Activated naive CD4-positive, alpha-beta T cell treated with anti-CD3 and anti-CD28 coated beads for 36 hours (primary cell): Measurements from ENCODE around the gene HPSE2. TPM values are rescaled to one million over a fixed set of nuclear protein-coding genes. Genes with fewer than 3 reads are reported as not detected.
"Not testable (repeated sequence)": the region's sequence is repeated elsewhere in the genome, so short reads cannot be mapped to it uniquely, and the experiment has no call there.

Experiments
- CTCF ChIA-PET: fragments of 350-600 bp; sonication (Branson Sonifier 250); formaldehyde crosslinking; loops from one replicate; lab custom pipeline; 2021; ENCODE audit warnings: antibody characterized with exemption; lab: Charles Lee
- DNase-seq: peaks from one replicate; pipeline ENCODE4 v3.0.0-alpha.2; 2020
- H3K27ac Mint-ChIP-seq: one replicate; pipeline ENCODE4 v1.8.0; 2021; ENCODE audit warnings: mild to moderate bottlenecking, mixed read lengths
- H3K27me3 Mint-ChIP-seq: one replicate; pipeline ENCODE4 v1.8.0; 2021; ENCODE audit warnings: low read depth, mixed read lengths
- H3K36me3 Mint-ChIP-seq: one replicate; pipeline ENCODE4 v1.8.0; 2021; ENCODE audit warnings: low read depth, mixed read lengths
- H3K4me1 Mint-ChIP-seq: one replicate; pipeline ENCODE4 v1.8.0; 2021; ENCODE audit warnings: low read depth, mixed read lengths
- H3K4me3 Mint-ChIP-seq: one replicate; pipeline ENCODE4 v1.8.0; 2021; ENCODE audit warnings: mild to moderate bottlenecking, moderate library complexity, mixed read lengths
- H3K9me3 Mint-ChIP-seq: one replicate; pipeline ENCODE4 v1.8.0; 2021; ENCODE audit warnings: mixed read lengths
- intact Hi-C: fragments of 100-400 bp; cut with micrococcal nuclease; formaldehyde crosslinking; loops from one replicate; pipeline ENCODE4 v1.15.1; 2023
- total RNA-seq, 2 experiments: library from RNA; stranded (reverse); gene quantifications; one replicate each; pipeline ENCODE4 v1.2.3, GENCODE V29; 2021

Gene HPSE2
- total RNA-seq, 2 experiments from 2014 or later, result not detected

- Mint-ChIP-seq H3K4me1 (no peaks in the 10 kb centered on the region), H3K27ac (no peak overlapping the region), H3K4me3 (no peak overlapping the region), H3K9me3 (no peaks in the 10 kb centered on the region), H3K36me3 (no peaks in the 10 kb centered on the region), H3K27me3 (peaks cover 14% of the 10 kb centered on the region)
- intact Hi-C loops, result no loop called here
- DNase-seq, result no peak
- CTCF ChIA-PET, result no interaction called here
These were observed 659.6 kb downstream of the HPSE2 start for GRCh38 chr10:98576096-98576495.

DNA sequence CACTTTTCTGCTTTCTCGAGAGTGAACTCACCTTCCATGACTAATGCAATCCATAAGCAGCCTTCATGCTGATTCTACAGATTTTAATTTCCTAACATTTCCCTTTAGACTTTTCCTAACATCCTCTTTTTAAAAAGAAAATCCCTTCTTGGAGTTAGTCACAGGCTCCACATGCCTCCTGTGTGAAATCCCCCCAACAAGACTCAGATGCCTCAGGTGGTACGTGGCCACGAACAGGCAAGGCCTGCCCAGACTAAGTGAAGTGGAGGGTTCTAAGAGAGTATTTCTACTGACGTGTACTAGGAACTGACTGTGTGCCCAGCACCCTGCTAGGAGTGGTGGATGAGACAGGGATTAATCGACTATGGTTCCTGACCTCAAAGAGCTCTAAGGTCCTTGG is 663.1 kb downstream of the HPSE2 start:
- intact Hi-C loops, result no loop called here
- Mint-ChIP-seq H3K4me1 (no peaks in the 10 kb centered on the region), H3K9me3 (no peaks in the 10 kb centered on the region), H3K4me3 (no peak overlapping the region), H3K36me3 (no peaks in the 10 kb centered on the region), H3K27me3 (peaks cover 12% of the 10 kb centered on the region), H3K27ac (no peak overlapping the region)
- DNase-seq, result no peak
- CTCF ChIA-PET, result no interaction called here

- Mint-ChIP-seq H3K27ac (no peak overlapping the region), H3K36me3 (no peaks in the 10 kb centered on the region), H3K4me3 (no peak overlapping the region), H3K4me1 (no peaks in the 10 kb centered on the region), H3K9me3 (no peaks in the 10 kb centered on the region), H3K27me3 (peaks cover 11% of the 10 kb centered on the region)
- DNase-seq, result no peak
- CTCF ChIA-PET, result no interaction called here
- intact Hi-C loops, result no loop called here
These were observed 664.8 kb downstream of the HPSE2 start for GRCh38 chr10:98570834-98571233.

DNA sequence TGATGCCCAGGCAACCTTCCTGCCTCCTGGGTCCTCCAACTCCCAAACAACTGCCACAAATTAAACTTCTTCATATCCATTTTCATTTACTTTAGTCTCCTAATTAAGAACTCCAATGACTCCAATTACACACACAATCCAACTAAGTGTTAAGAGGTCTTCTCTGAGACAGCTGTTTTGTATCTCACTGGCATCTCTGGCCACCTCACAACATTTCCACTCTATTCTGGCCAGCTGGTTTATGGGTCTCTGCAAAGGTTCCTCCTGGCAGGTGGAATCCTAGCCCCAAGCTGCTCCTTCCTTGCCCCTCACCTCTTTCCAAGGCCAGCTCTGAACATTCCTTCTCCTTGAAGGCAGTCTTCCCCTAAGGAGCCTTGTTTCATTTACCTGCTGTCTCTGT is 665.8 kb downstream of the HPSE2 start:
- Mint-ChIP-seq H3K27me3 (peaks cover 11% of the 10 kb centered on the region), H3K36me3 (no peaks in the 10 kb centered on the region), H3K27ac (no peak overlapping the region), H3K4me1 (no peaks in the 10 kb centered on the region), H3K4me3 (no peak overlapping the region), H3K9me3 (no peaks in the 10 kb centered on the region)
- intact Hi-C loops, result no loop called here
- no peak for DNase-seq
- CTCF ChIA-PET, result interaction anchor here (0.7 kb wide), 1 partner anchor 543 kb away, joined by 3 read pairs; no protein-coding TSS in a partner anchor

DNA sequence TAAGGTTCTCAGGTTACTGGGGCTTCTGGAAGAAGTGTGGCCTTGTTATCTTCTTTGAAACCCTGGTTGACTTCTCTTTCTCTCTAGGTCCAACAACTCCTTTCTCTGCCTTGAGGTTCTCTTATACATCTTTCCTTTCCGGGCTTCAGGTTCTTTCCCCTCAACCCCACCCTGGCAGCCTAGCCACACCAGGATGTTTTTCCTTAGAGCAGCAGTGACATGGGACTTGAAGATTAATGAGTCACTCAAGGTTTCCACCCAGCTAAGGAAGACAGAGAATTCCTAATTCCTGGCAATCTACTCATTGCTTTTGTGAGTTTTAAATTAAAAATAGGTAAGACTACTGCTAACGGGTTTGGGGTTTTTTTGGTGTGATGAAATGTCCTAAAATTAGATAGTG is 667.1 kb downstream of the HPSE2 start:
- intact Hi-C loops, result no loop called here
- no peak overlapping the region for H3K4me3 Mint-ChIP-seq
- H3K27ac Mint-ChIP-seq, result no peak overlapping the region
- CTCF ChIA-PET, result no interaction called here
- DNase-seq, result no peak
- H3K4me1 Mint-ChIP-seq, result no peaks in the 10 kb centered on the region
- H3K27me3 Mint-ChIP-seq, result peaks cover 11% of the 10 kb centered on the region
- H3K9me3 Mint-ChIP-seq, result no peaks in the 10 kb centered on the region
- H3K36me3 Mint-ChIP-seq, result no peaks in the 10 kb centered on the region

DNA sequence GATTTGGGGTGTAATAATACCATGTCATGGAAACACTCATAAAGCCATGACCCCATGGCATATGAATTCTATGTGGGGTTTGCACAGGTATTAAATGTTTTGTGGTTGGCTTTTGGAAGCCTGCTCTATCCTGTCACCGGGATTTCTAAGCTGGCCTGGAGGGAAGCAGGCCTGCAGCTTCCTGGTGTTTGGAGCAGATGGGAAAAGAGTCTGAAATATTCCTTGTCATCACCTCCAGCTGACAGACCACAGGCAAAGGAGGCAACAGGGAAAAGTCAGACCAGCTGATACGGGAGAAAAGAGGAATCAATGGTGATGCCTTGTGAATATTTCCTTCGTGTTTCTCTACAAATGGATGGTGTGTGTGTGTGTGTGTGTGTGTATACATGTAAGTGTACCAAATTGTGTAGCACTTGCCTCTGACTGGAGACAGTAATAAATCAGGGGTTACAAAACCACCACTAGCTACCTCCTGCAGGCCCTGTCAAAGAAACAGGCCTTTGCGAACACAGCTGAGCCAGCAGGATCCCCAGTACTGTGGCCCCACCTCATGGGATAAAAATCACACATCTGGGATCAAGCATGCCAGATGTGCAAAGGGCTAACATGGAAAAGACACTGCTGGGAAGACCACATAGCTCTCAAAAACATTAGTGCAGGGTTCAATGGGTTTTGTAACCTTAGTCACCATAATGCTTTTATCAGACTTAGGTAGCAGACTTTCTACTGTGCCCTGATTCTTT is 668.1 kb downstream of the HPSE2 start:
- intact Hi-C loops, result no loop called here
- DNase-seq, result no peak
- Mint-ChIP-seq H3K27ac (no peak overlapping the region), H3K36me3 (no peaks in the 10 kb centered on the region), H3K27me3 (peaks cover 11% of the 10 kb centered on the region), H3K4me3 (no peak overlapping the region), H3K9me3 (no peaks in the 10 kb centered on the region), H3K4me1 (no peaks in the 10 kb centered on the region)
- CTCF ChIA-PET, result interaction anchor here (0.7 kb wide), 1 partner anchor 50 kb away, joined by 3 read pairs; no protein-coding TSS in a partner anchor

DNA sequence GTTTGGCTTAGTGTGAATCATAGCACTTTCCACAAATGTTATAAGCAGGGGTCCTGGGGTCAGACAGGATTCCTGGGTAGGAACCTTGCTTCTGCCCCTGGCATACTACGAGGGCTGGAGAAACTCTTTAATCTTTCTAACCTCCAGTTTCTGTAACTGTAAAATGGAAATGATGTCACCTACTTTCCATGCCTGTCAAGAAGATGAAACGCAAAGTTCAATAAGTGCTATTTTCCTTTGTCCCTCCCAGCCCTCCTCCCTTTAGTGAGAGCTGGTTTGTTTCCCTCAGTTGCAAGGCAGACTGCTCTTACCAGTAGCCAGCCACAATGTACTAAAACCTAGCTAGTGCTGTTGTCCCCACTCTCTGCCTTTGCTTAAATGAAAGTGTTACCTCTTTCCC is 671.8 kb downstream of the HPSE2 start:
- DNase-seq, result no peak
- H3K27me3 Mint-ChIP-seq, result peaks cover 5% of the 10 kb centered on the region

GRCh38 chr10:98560565-98560964 is 675.1 kb downstream of the HPSE2 start:
- H3K27me3 Mint-ChIP-seq, result peaks cover 12% of the 10 kb centered on the region
- CTCF ChIA-PET, result no interaction called here
- no peak overlapping the region for H3K27ac Mint-ChIP-seq
- no peak for DNase-seq
- H3K4me3 Mint-ChIP-seq, result no peak overlapping the region
- intact Hi-C loops, result no loop called here
- no peaks in the 10 kb centered on the region for H3K36me3 Mint-ChIP-seq
- no peaks in the 10 kb centered on the region for H3K9me3 Mint-ChIP-seq
- no peaks in the 10 kb centered on the region for H3K4me1 Mint-ChIP-seq

More for the DNA sequence above, 671.8 kb downstream of the HPSE2 start:
- Mint-ChIP-seq H3K4me1 (no peaks in the 10 kb centered on the region), H3K27ac (no peak overlapping the region), H3K4me3 (no peak overlapping the region), H3K36me3 (no peaks in the 10 kb centered on the region), H3K9me3 (no peaks in the 10 kb centered on the region)
- intact Hi-C loops, result no loop called here
- CTCF ChIA-PET, result no interaction called here

GRCh38 chr10:98556061-98556460 is 679.6 kb downstream of the HPSE2 start:
- H3K4me3 Mint-ChIP-seq, result no peak overlapping the region
- intact Hi-C loops, result no loop called here
- no peaks in the 10 kb centered on the region for H3K4me1 Mint-ChIP-seq
- H3K27me3 Mint-ChIP-seq, result peaks cover 11% of the 10 kb centered on the region
- CTCF ChIA-PET, result no interaction called here
- no peak for DNase-seq
- H3K27ac Mint-ChIP-seq, result no peak overlapping the region
- no peaks in the 10 kb centered on the region for H3K9me3 Mint-ChIP-seq
- H3K36me3 Mint-ChIP-seq, result no peaks in the 10 kb centered on the region

DNA sequence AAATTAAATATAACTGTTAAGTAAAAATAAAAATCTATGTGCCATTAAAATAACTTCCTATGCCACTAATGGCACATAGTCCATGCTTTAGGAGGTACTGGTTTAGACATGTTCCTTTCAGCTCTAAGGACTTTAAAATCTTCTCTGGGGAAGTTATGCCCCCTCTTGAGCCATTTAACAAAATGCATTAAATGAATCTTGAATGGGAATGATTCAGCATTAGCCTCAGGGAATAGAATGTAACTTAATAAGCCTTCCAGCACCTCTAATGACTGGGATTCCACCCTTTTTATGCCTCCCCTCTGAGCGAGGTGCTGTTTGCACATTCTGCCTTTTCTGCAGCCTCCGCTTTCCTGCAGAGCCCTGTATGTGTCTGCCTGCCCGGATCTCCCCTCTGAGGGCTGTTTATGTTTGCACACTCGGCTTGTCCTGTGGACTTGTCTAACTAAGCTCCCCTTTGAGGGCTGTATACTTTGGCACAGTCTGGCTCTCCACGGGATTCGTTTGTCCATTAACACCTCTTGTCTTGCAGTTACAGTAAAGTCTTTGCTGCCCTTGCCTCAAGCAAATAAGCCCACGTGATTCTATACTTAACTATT is 680.5 kb downstream of the HPSE2 start:
- H3K27me3 Mint-ChIP-seq, result peaks cover 11% of the 10 kb centered on the region
- DNase-seq, result no peak
- H3K9me3 Mint-ChIP-seq, result no peaks in the 10 kb centered on the region
- CTCF ChIA-PET, result no interaction called here
- no peak overlapping the region for H3K4me3 Mint-ChIP-seq
- no peak overlapping the region for H3K27ac Mint-ChIP-seq
- H3K36me3 Mint-ChIP-seq, result no peaks in the 10 kb centered on the region
- intact Hi-C loops, result no loop called here
- H3K4me1 Mint-ChIP-seq, result no peaks in the 10 kb centered on the region

DNA sequence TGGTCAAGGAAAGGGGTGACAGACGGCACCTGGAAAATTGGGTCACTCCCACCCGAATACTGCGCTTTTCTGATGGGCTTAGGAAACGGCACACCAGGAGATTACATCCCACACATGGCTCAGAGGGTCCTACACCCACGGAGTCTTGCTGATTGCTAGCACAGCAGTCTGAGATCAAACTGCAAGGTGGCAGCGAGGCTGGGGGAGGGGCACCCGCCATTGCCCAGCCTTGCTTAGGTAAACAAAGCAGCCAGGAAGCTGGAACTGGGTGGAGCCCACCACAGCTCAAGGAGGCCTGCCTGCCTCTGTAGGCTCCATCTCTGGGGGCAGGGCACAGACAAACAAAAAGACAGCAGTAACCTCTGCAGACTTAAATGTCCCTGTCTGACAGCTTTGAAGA is 694.1 kb downstream of the HPSE2 start:
- H3K4me1 Mint-ChIP-seq, H3K9me3 Mint-ChIP-seq, DNase-seq, intact Hi-C loops, H3K27me3 Mint-ChIP-seq, CTCF ChIA-PET, H3K36me3 Mint-ChIP-seq, H3K4me3 Mint-ChIP-seq, H3K27ac Mint-ChIP-seq: not testable (repeated sequence)

- DNase-seq, result no peak
- CTCF ChIA-PET, result no interaction called here
- intact Hi-C loops, result no loop called here
These were observed 696.1 kb downstream of the HPSE2 start for GRCh38 chr10:98539578-98539977.

GRCh38 chr10:98538472-98538871 is 697.2 kb downstream of the HPSE2 start:
- no peak overlapping the region for H3K4me3 Mint-ChIP-seq
- no peak overlapping the region for H3K27ac Mint-ChIP-seq
- no peaks in the 10 kb centered on the region for H3K9me3 Mint-ChIP-seq
- no peak for DNase-seq
- H3K36me3 Mint-ChIP-seq, result no peaks in the 10 kb centered on the region
- intact Hi-C loops, result no loop called here
- no peaks in the 10 kb centered on the region for H3K4me1 Mint-ChIP-seq
- CTCF ChIA-PET, result no interaction called here
- H3K27me3 Mint-ChIP-seq, result peaks cover 5% of the 10 kb centered on the region

More at GRCh38 chr10:98539578-98539977, 696.1 kb downstream of the HPSE2 start:
- no peak overlapping the region for H3K4me3 Mint-ChIP-seq
- no peaks in the 10 kb centered on the region for H3K36me3 Mint-ChIP-seq
- H3K27me3 Mint-ChIP-seq, result peaks cover 5% of the 10 kb centered on the region
- no peaks in the 10 kb centered on the region for H3K4me1 Mint-ChIP-seq
- no peaks in the 10 kb centered on the region for H3K9me3 Mint-ChIP-seq
- no peak overlapping the region for H3K27ac Mint-ChIP-seq
